Measurements from ENCODE around the gene IL10RB.
"Not testable (repeated sequence)": the region's sequence is repeated elsewhere in the genome, so short reads cannot be mapped to it uniquely, and the experiment has no call there.

IL10RB gene

DNA sequence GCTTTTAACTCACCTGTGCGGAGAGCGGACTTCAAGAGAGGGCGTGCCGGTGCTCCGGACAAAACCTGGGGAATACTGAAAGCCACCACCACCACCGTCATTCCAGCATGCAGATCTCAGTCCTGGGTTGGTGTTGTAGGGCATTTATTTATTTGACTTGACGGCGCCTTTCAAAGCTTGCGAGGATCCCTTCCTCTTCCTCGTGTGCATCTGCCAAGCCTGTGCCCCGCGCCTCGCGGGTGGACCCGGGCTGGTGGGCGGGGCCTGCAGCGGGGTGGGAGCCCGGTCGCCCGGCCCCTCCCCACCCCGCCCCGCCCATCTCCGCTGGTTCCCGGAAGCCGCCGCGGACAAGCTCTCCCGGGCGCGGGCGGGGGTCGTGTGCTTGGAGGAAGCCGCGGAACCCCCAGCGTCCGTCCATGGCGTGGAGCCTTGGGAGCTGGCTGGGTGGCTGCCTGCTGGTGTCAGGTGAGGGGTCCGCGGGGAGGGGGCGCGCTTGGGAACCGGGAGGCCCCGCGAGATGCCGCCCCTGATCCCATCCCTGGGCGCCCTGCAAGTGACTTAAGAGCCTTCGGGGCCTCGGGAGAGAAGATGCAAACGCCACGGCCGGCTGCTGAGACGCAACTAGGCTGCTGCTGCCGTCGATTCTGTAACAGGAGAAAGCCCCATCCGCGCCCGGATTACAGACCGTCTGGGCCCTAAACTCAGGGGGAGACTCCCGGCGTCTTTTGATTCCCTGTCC is at the start of gene IL10RB:
TSS of gene IL10RB (plus strand) at position 318 of the 739 bp plus-strand sequence. CDS start at position 417, 99 bp downstream.
- peak; percentile 41 to 47 for DNase-seq (ENCODE audit: extremely low read depth in 1 of 2, low read depth in 1 of 2)

- no peak for DNase-seq (ENCODE audit: extremely low read depth in 1 of 2, low read depth in 1 of 2)
Measured at GRCh38 chr21:33217138-33217520, 49.0 kb upstream of the IL10RB start.

DNA sequence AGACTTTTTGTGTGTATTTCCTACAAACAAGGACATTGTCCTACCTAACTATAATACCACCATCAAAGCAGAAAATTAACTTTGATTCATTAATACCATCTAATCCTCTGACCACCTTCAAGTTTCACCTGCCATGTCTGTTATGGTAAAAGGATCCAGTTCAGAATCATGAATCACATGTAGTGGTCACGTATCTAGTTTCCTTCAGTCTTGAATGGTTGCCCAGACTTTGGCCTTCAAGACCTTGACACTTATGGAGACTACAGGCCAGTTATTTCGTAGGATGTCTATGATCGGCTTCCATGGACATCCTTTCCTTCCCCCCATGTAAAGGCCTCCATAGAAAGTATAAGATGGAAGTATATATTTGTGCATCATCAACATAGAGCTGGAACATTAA is 46.9 kb upstream of the IL10RB start:
- DNase-seq (ENCODE audit: extremely low read depth in 1 of 2, low read depth in 1 of 2), result no peak

GRCh38 chr21:33219954-33220353 is 46.2 kb upstream of the IL10RB start:
- no peak for DNase-seq (ENCODE audit: extremely low read depth in 1 of 2, low read depth in 1 of 2)

GRCh38 chr21:33225376-33225775 is 40.8 kb upstream of the IL10RB start:
- DNase-seq (ENCODE audit: extremely low read depth in 1 of 2, low read depth in 1 of 2), result not testable (repeated sequence)

- DNase-seq (ENCODE audit: extremely low read depth in 1 of 2, low read depth in 1 of 2), result no peak
Measured at GRCh38 chr21:33228455-33228854, 37.7 kb upstream of the IL10RB start.

DNA sequence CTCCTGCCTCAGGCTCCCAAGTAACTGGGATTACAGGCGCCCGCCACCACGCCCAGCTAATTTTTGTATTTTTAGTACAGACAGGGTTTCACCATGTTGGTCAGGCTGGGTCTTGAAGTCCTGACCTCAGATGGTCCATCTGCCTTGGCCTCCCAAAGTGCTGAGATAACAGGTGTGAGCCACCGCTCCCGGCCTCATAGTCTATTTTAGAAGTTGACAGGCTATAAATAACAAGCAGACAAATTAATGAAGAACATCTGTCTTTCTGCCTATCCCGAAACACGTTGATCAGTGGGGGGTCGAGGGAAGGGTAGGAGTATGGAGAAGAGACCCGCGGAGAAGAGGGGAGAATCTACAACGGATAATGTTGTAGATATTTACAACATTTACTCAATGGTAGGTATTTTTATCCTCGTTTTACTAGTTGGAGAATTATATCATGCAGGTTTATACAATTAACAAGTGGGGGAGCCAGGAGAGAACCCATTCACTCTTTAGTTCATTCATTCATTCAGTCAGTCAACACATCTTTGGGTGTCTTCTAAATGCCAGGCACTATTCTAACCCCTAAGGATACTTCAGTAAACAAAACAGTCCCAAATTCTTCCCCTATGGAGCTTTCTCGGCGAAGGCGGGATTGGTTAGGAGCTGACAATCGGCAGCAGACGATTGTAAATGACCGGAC is 36.9 kb upstream of the IL10RB start:
- no peak for DNase-seq (ENCODE audit: extremely low read depth in 1 of 2, low read depth in 1 of 2)

- peak in 1 of 2 donors; percentile 64 for DNase-seq (ENCODE audit: extremely low read depth in 1 of 2, low read depth in 1 of 2)
Measured at GRCh38 chr21:33229784-33230544, 36.2 kb upstream of the IL10RB start, which contains the start of gene IFNAR2. IFNAR2 (plus strand) TSS chr21:33229938; CDS start chr21:33241923, 11,985 bp downstream.

GRCh38 chr21:33230545-33231324 is 35.4 kb upstream of the IL10RB start:
- no peak for DNase-seq (ENCODE audit: extremely low read depth in 1 of 2, low read depth in 1 of 2)

- DNase-seq (ENCODE audit: extremely low read depth in 1 of 2, low read depth in 1 of 2), result peak; percentile 30 to 56
Measured at GRCh38 chr21:33231526-33231925, 34.6 kb upstream of the IL10RB start.

GRCh38 chr21:33232291-33233034 is 33.7 kb upstream of the IL10RB start:
- no peak for DNase-seq (ENCODE audit: extremely low read depth in 1 of 2, low read depth in 1 of 2)

- DNase-seq (ENCODE audit: extremely low read depth in 1 of 2, low read depth in 1 of 2), result no peak
Measured at GRCh38 chr21:33234635-33235520, 31.3 kb upstream of the IL10RB start.

- DNase-seq (ENCODE audit: extremely low read depth in 1 of 2, low read depth in 1 of 2), result no peak
Measured at GRCh38 chr21:33236013-33236686, 30.0 kb upstream of the IL10RB start.

GRCh38 chr21:33236766-33237165 is 29.4 kb upstream of the IL10RB start:
- no peak for DNase-seq (ENCODE audit: extremely low read depth in 1 of 2, low read depth in 1 of 2)

DNA sequence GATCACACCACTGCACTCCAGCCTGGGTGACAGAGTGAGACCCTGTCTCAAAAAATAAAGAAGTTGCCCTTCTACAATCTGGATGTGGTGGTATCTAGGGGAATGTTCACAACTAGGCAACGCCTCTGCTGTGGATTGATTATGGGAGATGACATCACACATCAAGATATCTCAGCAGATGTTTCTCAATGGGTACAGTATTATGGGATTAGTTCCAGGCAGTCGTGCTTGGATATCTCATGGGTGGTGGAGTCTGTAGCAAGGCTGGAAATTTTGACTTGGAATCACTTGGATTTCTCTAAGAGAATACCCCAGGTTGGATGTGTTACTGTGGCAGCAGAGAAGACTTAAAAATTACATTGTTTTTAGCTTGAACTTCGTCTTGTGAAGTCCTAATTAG is 28.7 kb upstream of the IL10RB start:
- no peak for DNase-seq (ENCODE audit: extremely low read depth in 1 of 2, low read depth in 1 of 2)

- no peak for DNase-seq (ENCODE audit: extremely low read depth in 1 of 2, low read depth in 1 of 2)
Measured at GRCh38 chr21:33238146-33238545, 28.0 kb upstream of the IL10RB start.

DNA sequence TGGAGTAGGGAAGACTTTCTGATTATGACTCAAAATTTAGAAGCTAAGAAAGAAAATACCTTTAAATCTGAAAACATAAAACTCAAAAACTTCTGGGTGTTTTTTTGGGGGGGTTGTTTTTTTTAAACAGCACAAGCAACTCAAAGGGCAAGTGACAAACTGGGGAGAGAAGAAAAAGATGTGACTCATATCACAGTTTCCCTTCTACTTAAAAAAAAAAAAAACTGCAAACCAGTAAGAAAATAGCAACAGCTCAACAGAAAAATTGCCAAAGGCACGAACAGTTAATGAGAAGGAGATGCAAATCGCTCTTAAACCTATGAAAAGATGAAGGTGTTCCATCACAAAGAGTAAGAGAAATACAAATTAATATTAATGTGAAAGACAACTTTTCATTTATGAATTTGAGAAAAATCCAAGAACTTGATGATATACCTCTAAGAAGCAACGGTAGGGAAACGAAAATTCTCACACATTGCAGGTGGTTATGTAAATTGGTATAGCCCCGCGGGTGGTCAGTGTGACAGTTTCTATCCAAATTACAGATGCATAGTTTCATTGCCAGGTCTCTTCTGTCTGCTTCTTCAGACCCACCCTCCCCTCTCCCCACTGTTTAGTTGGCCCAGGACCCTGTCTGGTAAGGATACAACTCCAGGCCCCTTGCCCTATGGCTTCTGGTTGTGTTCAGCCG is 27.5 kb upstream of the IL10RB start:
- no peak for DNase-seq (ENCODE audit: extremely low read depth in 1 of 2, low read depth in 1 of 2)

GRCh38 chr21:33239559-33240127 is 26.5 kb upstream of the IL10RB start:
- DNase-seq (ENCODE audit: extremely low read depth in 1 of 2, low read depth in 1 of 2), result not testable (repeated sequence)

All from stimulated activated CD8-positive, alpha-beta memory T cell treated with anti-CD3 and anti-CD28 coated beads, Interleukin-7, amount 100 ng/mL, for 48 hours (primary cell).